ENCODE results near the gene TMEM52. TPM values are rescaled to one million over a fixed set of nuclear protein-coding genes. Genes with fewer than 3 reads are reported as not detected.

TMEM52 gene
- total RNA-seq, 1 experiment from 2014 or later = 1.2 TPM

DNA sequence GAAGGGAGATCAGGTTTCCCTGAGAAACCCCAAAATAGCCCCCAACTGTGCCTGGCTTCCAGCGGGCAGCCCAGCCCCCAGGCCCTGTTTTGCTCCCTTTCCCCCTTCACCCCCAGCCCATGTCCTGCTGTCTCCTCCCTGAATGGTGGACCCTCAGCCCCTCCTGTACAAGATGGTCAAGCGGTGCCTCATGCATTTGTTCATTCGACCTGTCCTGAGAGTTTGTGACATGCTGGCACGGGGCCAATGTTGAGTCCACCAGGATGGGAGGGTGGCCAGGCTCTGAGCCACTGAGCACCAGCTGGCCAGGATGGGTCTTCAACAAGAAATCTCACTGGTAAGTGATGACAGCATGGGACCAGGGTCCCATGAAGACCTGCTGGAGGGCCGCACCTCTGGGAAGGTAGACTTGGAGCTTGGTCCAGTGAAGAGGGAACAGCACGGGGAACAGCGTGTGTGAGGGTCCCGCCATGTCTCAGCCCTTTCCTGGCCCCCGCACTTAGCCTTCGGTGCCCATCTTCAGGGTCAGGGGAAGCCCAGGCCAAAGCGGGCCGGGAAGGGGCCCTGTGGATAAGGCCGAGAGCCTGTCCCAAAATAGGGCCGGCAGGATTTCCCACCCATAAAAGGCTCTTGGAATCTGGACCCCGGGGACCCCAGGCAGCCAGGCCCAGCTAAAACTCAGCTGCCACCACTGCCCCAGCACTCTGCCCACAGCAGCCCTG, 3.9 kb downstream of the TMEM52 start, which contains the start of gene CALML6:
CALML6 (plus strand) TSS at position 290 of the 722 bp plus-strand sequence; CDS start at position 311, 21 bp downstream.
- no peak within 1 kb of the TSS for H3K27ac Mint-ChIP-seq (ENCODE audit: low read depth, unreplicated experiment)
- no peak for DNase-seq (ENCODE audit: unreplicated experiment)
- no peaks in the 10 kb centered on the region for H3K9me3 Mint-ChIP-seq (ENCODE audit: unreplicated experiment)
- ChIA-PET POLR2A (interaction anchor here (0.6 kb wide), 2 partner anchors 7 to 52 kb away, joined by 3 read pairs; no protein-coding TSS in a partner anchor), CTCF (interaction anchor here (0.6 to 1.5 kb wide), 2 partner anchors 20 to 130 kb away, joined by 3 to 5 read pairs; no protein-coding TSS in a partner anchor)
- no TSS peak for BruUV-seq (replicated peaks)
- peaks cover 6% of the 10 kb centered on the region for H3K36me3 Mint-ChIP-seq (ENCODE audit: insufficient read depth, unreplicated experiment)
- H3K27me3 Mint-ChIP-seq (ENCODE audit: insufficient read depth, unreplicated experiment) = no peaks in the 10 kb centered on the region
- TF ChIP-seq, protein P1, sequence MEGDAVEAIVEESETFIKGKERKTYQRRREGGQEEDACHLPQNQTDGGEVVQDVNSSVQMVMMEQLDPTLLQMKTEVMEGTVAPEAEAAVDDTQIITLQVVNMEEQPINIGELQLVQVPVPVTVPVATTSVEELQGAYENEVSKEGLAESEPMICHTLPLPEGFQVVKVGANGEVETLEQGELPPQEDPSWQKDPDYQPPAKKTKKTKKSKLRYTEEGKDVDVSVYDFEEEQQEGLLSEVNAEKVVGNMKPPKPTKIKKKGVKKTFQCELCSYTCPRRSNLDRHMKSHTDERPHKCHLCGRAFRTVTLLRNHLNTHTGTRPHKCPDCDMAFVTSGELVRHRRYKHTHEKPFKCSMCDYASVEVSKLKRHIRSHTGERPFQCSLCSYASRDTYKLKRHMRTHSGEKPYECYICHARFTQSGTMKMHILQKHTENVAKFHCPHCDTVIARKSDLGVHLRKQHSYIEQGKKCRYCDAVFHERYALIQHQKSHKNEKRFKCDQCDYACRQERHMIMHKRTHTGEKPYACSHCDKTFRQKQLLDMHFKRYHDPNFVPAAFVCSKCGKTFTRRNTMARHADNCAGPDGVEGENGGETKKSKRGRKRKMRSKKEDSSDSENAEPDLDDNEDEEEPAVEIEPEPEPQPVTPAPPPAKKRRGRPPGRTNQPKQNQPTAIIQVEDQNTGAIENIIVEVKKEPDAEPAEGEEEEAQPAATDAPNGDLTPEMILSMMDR (IDR thresholded peaks at IDR 0.05; ENCODE audit: unreplicated experiment) = no peak
- H3K4me3 Mint-ChIP-seq (ENCODE audit: unreplicated experiment) = no peak within 1 kb of the TSS
- intact Hi-C loops (cut with micrococcal nuclease) = no loop called here
- H3K4me1 Mint-ChIP-seq (ENCODE audit: insufficient read depth, unreplicated experiment) = peaks cover 2% of the 10 kb centered on the region

GRCh38 chr1:1914101-1914970, 4.7 kb downstream of the TMEM52 start:
- BruUV-seq (replicated peaks) = no TSS peak
- ChIA-PET CTCF (interaction anchor here (0.5 kb wide), 1 partner anchor 260 kb away, joined by 3 read pairs; no protein-coding TSS in a partner anchor), POLR2A (interaction anchor here (0.6 kb wide), 1 partner anchor 51 kb away, joined by 3 read pairs; no protein-coding TSS in a partner anchor)
- Mint-ChIP-seq H3K9me3 (ENCODE audit: unreplicated experiment) (no peaks in the 10 kb centered on the region), H3K4me3 (ENCODE audit: unreplicated experiment) (no peak overlapping the region), H3K4me1 (ENCODE audit: insufficient read depth, unreplicated experiment) (peaks cover 5% of the 10 kb centered on the region), H3K36me3 (ENCODE audit: insufficient read depth, unreplicated experiment) (peaks cover 6% of the 10 kb centered on the region), H3K27ac (ENCODE audit: low read depth, unreplicated experiment) (no peak overlapping the region), H3K27me3 (ENCODE audit: insufficient read depth, unreplicated experiment) (no peaks in the 10 kb centered on the region)
- intact Hi-C loops (cut with micrococcal nuclease) = no loop called here
- DNase-seq (ENCODE audit: unreplicated experiment) = no peak
- TF ChIP-seq, protein P1 (IDR thresholded peaks at IDR 0.05; ENCODE audit: unreplicated experiment) = no peak

- ChIA-PET POLR2A (no interaction called here), CTCF (no interaction called here)
- TF ChIP-seq, protein P1 (IDR thresholded peaks at IDR 0.05; ENCODE audit: unreplicated experiment) = no peak
- H3K27ac Mint-ChIP-seq (ENCODE audit: low read depth, unreplicated experiment) = no peak overlapping the region
- H3K4me3 Mint-ChIP-seq (ENCODE audit: unreplicated experiment) = no peak overlapping the region
- H3K27me3 Mint-ChIP-seq (ENCODE audit: insufficient read depth, unreplicated experiment) = no peaks in the 10 kb centered on the region
- H3K9me3 Mint-ChIP-seq (ENCODE audit: unreplicated experiment) = no peaks in the 10 kb centered on the region
- no peaks in the 10 kb centered on the region for H3K36me3 Mint-ChIP-seq (ENCODE audit: insufficient read depth, unreplicated experiment)
- no TSS peak for BruUV-seq (replicated peaks)
- peaks cover 6% of the 10 kb centered on the region for H3K4me1 Mint-ChIP-seq (ENCODE audit: insufficient read depth, unreplicated experiment)
- intact Hi-C loops (cut with micrococcal nuclease) = no loop called here
- no peak for DNase-seq (ENCODE audit: unreplicated experiment)
Measured at GRCh38 chr1:1911350-1912041, 7.6 kb downstream of the TMEM52 start.

All from MCF 10A (cell line).